ENCODE data around the gene NCAPG.

Gene NCAPG

DNA sequence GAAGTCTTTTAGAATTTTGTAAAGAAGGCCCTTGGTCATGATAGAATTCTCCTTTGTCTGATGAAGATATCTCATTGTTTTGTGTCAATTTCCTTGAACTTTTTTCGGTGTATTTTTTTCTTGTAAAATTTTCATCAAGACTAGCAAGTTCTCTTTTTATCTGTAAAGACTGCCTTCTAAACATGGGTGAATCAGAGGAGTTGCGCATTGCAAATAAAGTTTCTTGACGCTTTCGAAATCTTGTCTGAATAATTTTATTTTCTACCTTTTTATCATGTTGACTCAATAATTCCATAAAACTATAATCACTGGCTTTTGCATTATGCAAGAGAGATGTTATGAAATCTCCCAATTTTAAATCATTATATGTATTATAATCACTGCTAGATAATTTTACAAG, 66.2 kb downstream of the NCAPG start:
- no peak for DNase-seq

DNA sequence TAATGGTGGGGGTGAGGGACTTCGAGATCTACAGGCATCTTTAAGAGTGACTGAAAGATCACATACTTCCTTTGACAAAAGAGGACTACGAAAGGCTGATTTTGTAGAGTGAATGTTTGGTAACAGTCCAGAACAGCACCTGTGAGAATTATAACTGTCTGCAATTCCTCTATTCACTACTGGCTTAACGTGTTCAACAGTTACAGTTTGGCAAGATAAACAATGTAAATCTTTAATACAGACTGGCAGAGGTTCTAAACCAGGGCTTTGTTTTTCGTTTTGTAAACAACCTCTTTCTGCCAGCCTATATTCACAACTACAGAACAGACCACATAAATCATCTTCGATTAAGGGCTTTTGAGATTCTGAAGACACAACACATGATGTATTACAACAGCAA, 66.9 kb downstream of the NCAPG start:
- no peak for DNase-seq

DNA sequence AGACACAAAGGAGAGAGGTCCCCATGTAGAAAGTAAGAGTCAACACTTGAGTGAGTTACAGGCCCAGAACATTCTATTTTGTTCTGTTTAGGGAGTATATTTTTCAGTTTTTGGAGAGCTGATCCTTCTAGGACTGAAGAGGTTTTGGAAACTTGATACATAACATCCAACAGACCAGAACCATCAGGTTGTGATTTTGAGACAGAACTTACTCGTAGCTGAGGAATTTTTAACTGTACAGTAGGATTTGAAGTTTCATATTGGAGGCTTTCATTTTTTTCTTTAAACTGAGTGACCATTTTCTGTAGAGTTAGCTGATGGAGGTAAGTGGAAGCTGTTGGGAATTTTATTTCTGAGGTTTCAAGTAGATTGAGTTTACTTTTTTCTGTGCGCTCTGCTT, 73.3 kb downstream of the NCAPG start:
- DNase-seq, result no peak

DNA sequence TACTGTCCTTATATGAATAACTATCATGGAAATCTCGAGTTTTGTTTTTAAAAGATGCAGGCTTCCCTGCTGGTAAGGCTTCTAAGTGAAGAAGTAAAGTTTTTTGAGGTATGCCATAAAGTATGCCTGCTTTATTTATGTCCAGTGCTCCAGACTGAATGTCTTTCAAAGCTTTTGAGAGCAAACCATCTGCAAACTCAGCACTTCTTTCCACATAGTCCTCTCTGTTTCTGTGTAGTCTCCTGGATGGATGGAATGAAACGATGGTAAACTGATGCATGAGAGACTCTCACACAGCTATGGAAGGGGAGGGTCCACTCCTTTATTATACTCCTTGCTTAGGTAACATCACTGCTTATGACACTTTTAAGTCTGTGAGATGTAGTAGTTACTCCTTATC, 73.7 kb downstream of the NCAPG start:
- no peak for DNase-seq

DNA sequence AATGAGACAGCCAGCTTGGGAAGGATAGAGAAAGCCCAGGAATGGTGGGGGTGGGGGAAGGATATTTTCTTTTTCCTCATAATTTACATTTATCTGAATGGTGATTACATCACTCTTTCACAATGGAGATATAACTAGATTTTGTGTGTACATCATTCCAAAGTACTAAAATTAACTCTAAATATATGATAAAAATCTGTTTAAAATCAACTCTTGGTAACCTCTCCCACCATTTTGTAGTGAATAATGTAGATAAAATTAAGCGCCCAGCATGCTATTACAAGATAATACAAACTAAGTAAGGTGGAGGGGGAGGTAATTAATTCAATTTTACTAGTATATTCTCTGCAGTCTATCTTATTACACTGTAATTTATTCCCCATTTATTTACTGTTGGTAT, 78.9 kb downstream of the NCAPG start:
- no peak for DNase-seq

DNA sequence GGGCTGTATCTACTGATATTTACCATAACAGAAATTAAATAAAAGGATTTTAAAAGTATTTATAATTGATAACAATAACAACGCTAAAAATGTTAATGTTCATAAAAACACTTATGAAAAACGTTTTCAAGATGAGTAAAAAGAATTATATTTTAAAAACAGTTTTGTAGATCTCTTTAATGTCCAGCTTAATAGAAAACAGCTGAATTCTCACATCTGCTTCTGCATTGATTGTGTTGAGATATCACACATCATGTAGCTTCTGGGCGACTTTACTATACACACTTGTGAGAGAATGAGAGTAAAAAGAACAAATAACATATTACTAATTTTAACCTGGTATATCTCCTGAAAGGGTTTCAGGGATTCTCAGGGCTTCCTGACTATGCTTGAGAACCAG, 83.6 kb downstream of the NCAPG start:
- no peak for DNase-seq

All from DMS 273 treated with DMSO at 0.1 percent for 48 hours (cell line).